GM18519 (cell line): ENCODE data around the gene SLC35E2B.
"Not testable (repeated sequence)": the region's sequence is repeated elsewhere in the genome, so short reads cannot be mapped to it uniquely, and the experiment has no call there.

ENCODE experiments used
- ATAC-seq: cut with Tn5 transposase; IDR thresholded peaks from one replicate; pipeline ENCODE4 v1.9.1; 2021; ENCODE audit warnings: mild to moderate bottlenecking, moderate library complexity; ENCODE audit not compliant: unreplicated experiment, low FRiP score

The SLC35E2B gene

DNA sequence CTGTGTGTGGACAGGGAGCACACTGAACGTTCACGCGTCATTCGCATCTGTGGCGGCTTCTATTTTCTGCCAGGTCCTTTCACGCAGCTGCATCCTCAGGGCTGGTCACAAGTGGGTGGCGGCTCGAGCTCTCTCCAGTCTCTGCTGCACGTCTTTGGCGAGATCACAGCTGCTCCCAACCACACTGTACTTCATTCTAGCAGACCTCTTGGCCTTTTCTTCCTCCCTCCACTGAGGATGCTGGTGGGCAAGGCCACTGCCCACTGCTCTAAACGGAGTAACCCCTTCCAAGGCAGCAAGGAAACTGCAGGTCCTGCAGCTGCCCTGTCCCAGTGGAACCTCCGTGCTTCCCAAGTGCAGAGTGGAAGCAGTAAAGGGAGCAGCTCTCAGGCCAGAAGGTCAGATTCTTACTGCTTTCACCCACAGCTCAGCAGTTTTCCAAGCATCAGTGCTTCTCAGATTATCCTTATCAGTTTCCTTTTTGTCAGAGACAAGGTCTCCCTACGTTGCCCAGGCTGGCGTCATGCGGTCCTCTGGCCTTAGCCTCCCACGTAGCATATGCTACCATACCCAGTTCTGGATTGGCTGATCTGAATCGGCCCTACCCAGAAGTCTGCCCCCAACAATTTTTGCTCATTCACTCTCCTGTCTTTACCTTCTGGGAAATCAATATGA lies 44.9 kb downstream of the SLC35E2B start:
- ATAC-seq: not testable (repeated sequence)

DNA sequence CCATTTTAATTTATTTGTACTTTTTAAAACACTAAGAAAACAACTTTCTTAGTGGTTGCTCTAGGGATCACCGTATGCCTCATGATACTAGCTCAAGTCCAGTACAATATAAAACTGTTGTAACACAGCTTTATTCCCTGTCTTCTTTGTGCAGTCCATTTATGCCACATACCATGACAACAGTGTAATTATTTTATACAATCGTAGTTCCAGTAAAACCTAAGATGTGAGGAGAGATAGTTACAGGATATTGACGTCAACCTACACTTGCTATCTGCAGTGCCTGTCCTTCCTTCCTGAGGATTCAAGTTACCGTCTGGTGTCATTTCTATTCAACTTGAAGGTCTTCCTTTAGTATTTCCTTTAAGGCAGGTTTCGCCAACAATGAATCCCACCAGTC lies 46.3 kb downstream of the SLC35E2B start:
- ATAC-seq: not testable (repeated sequence)

- ATAC-seq: not testable (repeated sequence)
These were observed 51.7 kb downstream of the SLC35E2B start for GRCh38 chr1:1640711-1641461.

- ATAC-seq: not testable (repeated sequence)
These were observed 52.5 kb downstream of the SLC35E2B start for GRCh38 chr1:1640081-1640480.

- not testable (repeated sequence) for ATAC-seq
These were observed 53.2 kb downstream of the SLC35E2B start for GRCh38 chr1:1639368-1639767.

DNA sequence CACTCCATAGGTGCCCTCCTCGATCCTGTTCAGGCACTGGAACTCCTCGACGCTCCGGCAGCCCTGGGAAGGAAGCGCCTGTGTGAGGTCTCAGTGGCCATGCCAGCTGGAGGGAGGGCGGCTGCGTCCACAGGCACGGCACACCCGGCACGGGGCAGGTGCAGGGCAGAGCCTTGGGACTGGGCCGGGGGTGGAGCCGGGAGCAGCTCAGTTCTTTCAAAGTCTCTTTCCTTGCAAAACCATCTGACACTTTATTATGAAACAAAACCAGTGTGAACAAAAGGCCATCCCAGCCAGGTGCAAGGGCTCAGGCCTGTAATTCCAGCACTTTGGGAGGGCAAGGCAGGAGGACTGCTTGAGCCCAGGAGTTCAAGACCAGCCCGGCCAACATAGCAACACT lies 54.1 kb downstream of the SLC35E2B start:
- not testable (repeated sequence) for ATAC-seq

DNA sequence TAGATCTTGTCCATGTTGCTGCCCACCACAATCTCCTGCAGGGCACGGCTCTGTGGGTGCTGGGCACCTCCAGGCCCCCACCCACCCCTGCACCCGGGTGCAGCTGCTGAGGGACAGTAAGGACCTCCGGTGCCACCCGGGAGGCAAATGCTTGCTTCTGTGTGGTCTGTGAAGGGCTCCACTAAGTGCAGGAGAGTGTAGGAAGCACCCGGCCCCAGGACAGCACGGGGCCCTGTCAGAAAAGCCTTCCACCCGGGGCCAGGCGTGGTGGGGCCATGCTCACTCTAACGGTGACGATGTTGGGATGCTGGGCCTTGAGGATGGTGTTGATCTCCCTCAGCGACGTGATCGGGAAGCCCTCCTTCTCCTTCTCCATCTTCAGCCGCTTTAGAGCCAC lies 55.1 kb downstream of the SLC35E2B start:
- ATAC-seq: not testable (repeated sequence)

DNA sequence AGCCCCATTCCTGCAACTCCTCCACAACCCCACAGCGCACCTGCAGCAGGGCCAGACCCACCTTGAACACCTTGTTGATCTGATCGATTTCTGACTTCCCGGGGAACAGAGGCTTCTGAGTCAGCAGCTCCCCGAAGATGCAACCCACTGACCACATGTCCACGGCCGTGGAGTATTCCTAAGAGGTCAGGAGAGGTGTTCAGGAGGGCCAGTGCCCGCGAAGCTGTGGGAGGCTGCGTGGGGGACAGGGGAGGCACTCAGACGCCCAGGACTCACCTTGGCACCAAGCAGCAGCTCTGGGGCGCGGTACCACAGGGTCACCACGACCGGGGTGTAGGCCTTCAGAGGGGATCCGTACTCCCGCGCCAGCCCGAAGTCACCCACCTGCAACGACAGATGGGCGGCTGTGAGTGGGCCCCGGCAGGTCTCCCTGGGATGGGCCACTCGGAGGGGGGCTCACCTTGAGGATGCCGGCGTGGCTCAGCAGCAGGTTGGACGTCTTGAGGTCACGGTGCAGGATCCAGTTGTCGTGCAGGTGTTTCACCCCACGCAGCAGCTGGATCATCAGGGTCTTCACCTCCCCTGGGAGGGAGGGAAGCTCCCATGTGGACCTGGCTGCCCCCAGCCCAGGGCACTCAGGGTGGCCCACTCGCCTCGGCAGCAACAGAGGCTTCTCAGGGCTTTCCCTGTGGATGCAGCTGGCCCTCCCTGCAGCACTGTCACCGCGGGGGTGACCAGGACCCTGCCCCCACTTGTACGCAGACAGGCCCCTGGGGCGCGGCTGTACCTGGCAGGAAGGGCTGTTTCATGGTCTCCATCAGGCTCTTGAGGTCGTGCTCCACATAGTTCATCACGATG lies 55.7 kb downstream of the SLC35E2B start:
- ATAC-seq: not testable (repeated sequence)

GRCh38 chr1:1634613-1635012 lies 58.0 kb downstream of the SLC35E2B start:
- ATAC-seq: not testable (repeated sequence)

DNA sequence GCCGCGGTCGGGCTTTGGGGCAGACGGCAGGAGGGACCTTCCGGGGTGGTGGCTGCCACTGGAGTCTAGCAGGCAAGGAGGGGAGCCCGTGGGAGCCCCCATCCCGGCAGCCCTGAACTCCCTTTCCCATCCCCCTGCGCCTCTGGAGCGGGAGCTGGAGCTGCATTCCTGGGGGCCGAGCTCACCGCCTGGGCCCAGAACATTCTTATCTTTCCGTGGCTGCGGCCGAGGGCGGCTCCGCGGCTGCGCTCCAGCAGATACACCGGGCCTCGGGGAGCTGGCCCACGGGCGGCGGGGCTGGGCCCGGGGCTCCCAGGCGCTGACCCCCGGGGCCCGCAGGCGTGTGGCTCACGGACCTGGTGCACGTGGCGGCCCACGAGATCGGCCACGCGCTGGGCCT lies 59.2 kb downstream of the SLC35E2B start:
- ATAC-seq: not testable (repeated sequence)

GRCh38 chr1:1631782-1632420 lies 60.7 kb downstream of the SLC35E2B start, which contains the start of gene MMP23B:
MMP23B (plus strand) TSS chr1:1632173; CDS start chr1:1632219, 46 bp downstream.
- no peak for ATAC-seq

- no peak for ATAC-seq
These were observed 61.4 kb downstream of the SLC35E2B start for GRCh38 chr1:1630965-1631781.

DNA sequence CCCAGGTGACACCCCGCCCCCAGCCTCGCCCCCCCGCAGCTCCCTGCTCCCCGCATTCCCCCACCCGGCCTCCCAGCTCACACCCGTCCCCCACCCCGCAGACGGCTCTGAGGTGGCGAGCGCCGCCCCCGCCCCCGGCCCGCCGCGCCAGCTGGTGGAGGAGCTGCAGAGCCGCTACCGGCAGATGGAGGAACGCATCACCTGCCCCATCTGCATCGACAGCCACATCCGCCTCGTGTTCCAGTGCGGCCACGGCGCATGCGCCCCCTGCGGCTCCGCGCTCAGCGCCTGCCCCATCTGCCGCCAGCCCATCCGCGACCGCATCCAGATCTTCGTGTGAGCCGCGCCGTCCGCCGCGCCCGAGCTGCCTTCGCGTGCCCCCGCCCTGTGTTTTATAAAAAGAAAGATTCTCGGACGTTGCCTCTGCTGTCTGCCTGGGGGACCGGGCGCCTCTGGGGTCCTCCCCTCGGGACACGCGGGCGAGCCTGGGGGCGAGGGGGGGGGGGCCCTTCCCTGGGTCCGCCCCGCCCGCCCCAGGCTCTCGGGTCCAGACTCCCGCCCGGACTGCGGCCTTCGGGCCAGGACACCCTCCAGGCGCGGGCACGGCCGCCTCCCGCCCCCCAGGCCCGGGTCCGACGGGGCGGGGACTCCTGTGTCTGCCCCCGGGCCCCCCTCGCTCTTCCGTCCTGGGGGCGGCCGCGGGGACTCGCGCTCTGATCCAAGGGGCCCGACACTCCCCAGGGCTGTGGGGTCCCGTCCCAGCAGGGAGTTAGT lies 62.2 kb downstream of the SLC35E2B start:
- no peak for ATAC-seq

DNA sequence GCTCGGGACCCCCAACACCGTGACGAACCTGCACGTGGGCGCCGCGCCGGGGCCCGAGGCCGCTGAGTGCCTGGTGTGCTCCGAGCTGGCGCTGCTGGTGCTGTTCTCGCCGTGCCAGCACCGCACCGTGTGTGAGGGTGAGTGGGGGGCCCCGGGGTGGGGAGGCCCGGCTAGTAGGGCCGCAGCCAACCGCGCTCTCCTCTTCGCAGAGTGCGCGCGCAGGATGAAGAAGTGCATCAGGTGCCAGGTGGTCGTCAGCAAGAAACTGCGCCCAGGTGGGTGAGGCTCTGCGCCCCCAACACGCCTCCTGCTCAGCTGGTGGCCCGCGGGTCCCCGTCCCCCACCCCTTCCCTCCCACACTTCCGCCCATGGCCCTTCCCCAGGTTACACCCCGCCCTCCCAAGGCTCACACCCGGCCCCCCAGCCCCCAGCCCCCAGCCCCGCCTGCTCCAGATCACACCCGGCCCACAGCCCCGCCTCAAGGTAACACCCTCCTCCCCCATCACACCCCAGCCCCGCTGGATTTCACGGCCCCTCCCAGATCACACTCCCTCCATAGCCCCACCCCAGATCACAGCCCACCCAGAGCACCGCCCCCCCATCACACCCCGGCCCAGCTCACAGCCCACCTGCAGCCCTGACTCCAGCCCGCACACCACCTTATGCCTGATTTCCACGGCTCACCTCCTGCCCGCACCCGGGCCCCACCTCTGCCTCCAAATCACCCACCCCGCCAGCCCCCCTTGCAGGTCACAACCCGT lies 63.0 kb downstream of the SLC35E2B start:
- ATAC-seq: no peak

DNA sequence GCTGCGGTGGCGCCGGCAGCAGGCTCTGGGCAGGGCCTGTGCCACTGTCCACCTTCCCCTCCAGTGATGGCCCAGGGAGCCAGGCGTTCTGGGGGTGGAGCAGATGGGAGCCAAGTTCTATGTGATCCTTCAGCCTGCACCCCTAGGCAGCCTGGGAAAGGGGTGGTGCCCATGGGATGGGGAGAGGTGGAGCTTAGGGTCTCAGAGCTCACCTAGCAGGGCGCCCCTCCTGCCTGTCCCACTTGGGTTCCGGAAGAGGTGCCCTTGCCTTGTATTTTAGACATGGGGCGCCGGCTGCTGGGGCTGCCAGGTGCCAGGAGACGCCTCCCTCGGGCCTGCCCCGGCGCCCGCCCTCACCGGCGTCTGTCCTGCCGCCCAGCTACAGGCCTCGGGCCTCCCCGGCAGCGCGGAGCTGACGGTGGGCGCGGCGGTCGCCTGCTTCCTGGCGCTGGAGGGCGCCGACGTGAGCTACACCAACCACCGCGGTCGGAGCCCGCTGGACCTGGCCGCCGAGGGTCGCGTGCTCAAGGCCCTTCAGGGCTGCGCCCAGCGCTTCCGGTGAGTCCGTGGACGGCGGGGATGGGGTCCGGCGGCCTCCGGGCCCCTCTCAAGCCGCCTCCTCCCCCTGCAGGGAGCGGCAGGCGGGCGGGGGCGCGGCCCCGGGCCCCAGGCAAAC lies 63.7 kb downstream of the SLC35E2B start:
- ATAC-seq: no peak

DNA sequence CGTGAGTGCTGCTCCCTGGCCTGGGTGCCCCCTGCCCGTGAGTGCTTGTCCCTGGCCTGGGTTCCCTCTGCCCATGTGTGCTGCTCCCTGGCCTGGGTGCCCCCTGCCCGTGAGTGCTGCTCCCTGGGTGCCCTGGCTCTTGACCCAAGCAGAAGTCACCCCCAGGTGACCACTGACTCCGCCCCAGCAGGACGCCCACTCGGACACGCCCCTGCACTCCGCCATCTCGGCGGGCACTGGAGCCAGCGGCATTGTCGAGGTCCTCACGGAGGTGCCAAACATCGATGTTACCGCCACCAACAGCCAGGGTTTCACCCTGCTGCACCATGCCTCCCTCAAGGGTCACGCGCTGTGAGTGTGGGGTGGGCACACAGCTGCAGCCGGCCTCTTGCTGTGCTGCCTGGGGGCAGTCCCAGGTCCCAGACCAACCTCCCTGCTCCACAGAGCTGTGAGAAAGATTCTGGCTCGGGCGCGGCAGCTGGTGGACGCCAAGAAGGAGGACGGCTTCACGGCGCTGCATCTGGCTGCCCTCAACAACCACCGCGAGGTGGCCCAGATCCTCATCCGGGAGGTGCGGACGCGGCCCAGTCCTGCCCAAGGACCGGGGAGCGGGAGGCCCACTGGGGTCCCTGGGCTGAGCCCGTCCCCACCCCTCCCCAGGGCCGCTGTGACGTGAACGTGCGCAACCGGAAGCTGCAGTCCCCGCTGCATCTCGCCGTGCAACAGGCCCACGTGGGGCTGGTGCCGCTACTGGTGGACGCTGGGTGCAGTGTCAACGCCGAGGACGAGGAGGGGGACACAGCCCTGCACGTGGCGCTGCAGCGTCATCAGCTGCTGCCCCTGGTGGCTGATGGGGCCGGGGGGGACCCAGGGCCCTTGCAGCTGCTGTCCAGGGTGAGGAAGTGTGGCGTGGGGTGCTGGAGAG lies 64.5 kb downstream of the SLC35E2B start:
- ATAC-seq: no peak
